GM18870 (cell line): Measurements from ENCODE around the gene NOC2L.
"Not testable (repeated sequence)": the region's sequence is repeated elsewhere in the genome, so short reads cannot be mapped to it uniquely, and the experiment has no call there.

Source experiments
- ATAC-seq: cut with Tn5 transposase; IDR thresholded peaks from one replicate; pipeline ENCODE4 v1.9.1; 2021; ENCODE audit warnings: moderate library complexity; ENCODE audit not compliant: unreplicated experiment

Gene NOC2L

DNA sequence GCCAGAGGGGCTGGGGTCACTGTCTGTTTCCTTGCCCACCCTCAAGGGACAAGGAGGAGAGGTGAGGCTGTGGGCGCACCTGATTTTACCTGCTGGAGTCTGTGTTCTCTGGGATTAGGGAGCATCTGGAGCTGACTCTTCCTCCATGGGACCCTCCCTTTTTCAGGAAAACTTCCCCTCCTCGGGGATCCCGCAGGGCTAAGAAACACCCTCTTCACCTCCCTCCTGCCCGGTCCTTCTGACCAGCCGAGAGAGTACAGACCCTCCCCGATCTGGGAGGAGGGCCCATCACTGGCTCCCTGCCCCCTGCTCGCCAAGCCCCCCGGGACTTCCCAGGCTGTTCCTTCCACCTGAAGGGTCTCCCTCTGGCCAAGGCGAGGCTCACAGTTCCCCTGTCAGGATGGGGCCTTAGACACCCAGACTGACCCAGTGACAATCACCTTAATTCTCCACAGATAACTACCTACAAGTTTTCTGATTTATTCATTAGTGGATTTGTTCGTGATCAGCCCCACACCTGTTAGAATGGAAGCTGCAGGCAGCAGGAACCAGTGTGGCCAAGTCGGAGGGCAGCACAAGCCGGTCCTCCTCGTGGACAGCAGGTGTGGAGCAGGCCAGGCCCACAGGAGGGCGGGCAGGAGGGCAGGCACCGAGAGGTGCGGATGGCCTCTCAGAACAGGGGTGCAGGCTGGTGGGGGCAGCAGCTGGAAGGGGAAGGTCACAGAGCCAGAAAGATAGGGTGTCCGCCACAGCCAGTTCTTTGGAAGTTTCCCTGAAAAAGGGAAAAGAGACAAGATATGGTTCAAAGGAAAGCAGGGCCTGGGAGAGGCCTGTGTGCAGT is 51.2 kb downstream of the NOC2L start:
- no peak for ATAC-seq

DNA sequence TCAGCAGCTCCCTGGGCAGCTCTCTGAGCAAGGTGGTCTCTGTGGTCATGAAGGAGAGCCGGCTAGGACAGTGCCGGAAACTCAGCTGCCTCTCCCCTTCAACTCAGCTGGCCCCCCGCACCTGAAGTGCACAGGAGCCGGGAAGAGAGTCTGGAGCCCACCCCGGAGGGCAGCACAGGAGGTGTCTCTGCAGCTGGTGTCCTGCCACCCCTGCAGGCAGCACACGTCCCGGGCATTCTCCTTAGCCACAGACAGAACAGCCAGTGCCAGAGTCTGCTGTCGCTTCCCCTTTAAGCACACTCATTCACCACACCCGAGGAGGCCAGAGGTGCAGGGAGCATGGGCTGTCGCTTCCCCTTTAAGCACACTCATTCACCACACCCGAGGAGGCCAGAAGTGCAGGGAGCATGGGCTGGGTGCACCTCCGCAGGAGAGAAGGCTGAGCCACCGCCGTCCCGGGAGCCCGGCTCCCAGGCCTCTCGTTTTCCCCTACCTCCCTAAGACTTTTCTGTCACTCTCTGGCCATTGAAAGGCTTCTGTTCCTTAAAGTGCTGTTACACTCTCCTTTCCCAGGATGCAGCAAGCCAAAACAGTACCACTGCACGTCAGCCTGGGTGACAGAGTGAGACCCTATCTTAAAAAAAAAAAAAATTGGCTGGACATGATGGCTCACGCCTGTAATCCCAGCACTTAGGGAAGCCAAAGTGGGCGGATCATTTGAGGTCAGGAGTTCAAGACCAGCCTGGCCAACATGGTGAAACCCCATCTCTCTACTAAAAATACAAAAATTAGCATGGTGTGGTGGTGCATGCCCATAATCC is 52.2 kb downstream of the NOC2L start:
- no peak for ATAC-seq

DNA sequence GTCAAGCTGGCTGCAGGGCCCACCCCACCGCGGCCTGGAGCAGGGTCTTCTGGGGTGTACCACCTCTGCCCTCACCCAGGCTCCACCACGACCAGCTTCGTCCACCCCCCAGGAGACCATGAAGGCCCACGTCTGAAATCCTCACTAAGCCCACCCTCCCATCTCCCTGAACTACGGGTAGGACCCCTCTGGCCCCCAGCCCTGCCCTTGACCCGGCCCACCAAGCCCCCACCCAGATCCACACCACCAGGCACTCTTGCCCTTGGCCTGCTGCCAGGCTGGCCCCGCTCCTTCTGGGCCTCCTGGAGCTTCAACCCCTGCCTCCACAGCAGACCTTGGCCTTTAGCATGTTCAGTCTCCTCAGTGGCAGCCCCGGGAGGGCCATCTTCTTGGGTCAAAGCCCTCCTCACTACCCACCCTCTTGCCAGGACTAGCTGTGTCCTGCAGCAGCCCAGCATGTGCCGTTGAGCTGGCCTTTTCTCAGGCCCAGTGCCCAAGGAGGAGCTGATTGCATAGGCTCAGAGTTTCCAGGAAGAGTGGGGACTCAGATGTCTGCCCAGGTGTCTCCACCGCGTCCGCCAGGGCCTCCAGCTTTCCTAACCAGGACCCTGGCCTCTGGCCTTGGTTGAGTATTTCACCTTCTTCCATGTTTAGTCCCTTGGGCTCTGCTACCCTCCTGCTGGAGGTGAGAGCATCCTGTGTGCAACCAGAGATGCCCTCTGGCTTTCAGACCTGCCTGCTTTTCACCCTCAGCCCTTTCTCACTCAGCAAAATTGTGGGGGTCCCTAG is 53.1 kb downstream of the NOC2L start:
- ATAC-seq, result no peak

DNA sequence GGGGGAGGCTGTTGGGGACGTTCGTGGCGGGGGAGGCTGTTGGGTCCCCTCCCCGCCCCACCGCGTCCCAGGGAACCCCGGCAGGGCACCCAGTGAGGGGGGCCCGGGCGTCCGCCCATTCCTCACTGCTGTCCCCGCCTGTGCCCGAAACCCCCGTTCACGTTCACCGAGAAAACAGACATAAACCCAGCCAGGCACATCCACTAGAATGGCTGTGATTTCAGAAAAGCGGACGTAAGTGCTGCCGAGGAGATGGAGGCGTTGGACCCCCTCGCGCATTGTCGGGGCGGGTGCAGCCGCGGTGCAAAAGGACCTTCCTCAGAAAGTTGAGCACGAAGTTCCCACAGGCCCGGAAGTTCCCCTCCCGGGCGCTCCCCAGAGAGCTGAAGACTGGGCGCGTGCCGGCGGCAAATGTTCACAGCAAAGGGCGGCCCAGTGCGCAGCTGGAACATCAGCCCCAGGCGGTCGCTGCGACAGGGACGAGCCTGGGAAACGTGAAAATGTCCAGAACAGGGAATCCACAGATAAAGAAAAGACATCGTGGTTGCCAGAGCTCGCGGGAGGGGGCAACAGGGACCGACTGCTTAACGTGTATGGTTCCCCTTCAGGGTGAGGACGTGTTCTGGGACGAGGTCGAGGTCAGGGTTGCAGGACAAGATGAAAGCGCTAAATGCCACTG is 53.8 kb downstream of the NOC2L start:
- ATAC-seq, result no peak

DNA sequence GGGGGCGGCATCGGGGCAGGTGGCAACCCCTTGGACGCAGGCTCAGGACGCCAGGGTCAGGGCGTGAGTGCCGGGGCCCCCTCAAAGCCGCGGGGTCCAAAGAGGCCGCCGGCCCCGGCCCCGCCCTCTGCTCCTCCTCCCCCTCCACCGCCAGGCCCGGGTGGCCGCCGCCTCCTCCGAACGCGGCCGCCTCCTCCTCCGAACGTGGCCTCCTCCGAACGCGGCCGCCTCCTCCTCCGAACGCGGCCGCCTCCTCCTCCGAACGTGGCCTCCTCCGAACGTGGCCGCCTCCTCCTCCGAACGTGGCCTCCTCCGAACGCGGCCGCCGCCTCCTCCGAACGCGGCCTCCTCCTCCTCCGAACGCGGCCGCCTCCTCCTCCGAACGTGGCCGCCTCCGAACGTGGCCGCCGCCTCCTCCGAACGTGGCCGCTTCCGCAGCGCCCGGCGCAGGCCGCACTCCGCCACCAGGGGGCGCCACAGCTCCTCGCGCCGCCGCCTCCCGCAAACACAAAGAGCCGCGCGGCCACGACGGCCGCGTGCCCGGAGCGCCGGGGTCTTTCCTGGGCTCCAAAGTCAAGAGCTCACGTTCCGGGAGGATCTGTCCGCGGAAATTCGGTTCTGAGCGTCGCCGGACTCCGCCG is 54.6 kb downstream of the NOC2L start:
- ATAC-seq, result no peak

DNA sequence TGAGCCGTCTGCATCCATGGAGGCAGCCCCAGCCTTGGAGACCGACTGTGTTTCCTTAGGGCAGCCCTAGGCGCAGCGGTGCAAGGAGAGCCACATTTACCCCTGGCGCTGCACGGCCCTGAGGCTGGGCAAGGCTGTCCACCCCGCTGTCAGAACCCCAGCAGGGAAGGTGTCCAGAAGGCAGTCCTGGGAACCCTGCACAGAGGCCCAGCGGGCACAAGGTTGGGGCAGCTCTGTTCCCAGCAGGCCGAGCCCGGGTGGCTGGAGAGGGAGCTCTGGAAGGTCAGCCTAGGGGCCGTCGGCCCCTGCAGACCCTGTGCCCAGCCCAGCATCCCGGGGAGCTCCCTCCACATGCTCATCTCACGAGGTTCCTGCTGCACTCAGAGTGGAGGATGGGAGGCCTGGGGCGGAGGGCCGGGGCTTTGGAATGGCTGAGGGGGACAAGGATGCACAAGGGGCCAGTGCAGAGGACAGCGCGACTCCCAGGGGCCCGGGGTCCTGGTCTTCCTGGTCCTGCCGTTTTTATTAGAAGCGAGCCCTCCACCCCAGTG is 55.3 kb downstream of the NOC2L start:
- ATAC-seq, result no peak

DNA sequence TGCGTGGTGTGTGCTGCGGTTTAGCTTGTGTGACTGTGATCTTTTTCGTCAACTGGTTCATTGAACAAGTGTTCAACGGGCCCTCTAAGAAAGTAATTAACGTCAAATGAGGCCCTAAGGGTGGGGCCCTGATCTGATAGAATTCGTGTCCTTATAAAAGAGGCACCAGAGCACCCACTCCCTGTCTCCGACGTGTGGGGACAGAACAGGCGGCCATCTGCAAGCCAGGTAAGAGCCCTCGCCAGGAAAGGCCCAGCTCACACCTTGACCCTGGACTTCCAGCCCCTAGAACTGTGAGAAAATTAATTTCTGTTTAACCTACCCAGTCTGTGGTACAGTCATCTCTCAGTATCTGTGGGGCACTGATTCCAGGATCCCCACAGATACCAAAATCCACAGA is 55.8 kb downstream of the NOC2L start:
- ATAC-seq, result no peak

DNA sequence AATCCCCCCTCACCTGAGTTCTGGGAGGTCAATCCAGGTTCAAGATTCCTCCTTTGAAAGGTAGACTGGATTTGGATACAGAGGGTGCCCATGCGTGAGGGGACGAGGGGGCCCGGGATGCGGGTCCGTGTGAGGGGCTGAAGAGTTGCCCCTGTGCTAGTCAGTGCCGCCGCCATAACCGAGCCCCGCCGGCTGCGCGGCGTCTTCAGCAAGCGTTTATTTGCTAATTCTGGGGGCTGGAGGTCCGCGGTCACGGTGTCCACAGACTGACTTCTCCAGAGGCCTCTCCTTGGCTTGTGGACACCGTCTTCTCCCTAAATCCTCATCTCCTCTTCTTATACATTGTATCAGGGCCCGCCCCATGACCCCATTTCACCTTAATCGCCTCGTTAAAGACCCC is 56.3 kb downstream of the NOC2L start:
- ATAC-seq, result no peak

DNA sequence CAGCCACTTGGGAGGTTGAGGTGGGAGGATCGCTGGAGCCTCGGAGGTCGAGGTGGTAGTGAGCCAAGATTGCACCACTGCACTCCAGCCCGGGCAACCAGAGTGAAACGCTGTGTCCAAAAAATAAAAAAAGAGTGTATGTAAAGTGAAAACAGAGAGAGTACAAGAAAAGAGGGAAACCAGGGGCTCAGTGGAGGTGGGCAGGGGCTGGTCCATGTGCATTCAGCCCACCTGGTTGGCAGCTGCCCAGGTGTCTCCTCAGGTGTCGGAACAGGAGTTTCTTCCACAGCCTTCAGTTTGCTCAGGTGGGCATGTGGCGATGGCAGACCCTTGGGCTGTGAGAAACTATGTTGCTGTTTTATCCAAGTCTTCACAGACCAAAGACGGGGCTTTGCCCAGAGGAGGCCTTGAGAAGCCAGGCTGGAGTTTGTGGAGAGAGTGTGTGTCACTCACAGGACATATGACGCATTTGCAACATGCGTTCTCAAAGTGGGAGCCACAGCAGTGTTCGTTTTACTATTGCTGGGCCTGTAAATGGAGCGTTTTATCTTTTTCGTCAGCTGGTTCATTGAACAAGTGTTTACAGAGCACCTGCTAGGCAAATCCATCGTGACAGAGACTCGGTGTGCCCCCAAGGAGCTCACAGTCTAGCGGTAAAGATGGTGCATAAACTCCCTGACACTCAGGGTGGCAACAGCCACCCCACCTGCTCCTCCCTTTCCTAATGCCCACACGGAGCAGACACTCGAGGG is 57.8 kb downstream of the NOC2L start:
- ATAC-seq, result no peak

DNA sequence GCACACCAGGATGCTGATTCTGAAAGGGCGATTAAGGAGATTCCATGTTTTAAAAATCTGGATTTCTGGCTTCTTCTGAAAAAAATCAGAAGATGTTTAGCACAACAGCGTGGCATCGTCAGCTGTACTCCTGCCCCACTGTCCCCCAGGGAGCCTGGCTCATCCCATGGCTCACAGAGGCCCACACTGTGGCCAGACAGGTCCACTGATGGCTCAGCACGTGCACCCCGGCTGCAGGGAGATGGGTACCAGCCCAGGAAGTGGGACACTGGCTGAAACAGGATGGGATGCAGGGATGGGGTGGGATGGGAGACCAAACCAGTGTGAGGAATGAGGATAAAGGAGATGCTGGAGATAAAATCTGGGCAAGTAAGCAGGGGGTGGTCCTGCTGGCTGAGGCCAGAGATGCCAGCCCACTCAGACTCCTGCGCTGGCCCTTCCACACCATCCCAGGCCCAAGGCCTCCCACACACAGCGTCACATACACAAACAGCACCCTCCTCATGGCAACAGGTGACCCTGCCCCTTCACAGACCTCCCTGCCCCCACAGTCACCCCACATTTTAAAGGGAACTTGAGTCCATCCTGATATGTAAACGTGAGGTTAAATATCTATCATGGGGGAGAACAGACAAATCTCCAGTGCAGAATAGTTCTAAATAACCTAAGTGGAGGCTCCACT is 59.3 kb downstream of the NOC2L start:
- no peak for ATAC-seq

DNA sequence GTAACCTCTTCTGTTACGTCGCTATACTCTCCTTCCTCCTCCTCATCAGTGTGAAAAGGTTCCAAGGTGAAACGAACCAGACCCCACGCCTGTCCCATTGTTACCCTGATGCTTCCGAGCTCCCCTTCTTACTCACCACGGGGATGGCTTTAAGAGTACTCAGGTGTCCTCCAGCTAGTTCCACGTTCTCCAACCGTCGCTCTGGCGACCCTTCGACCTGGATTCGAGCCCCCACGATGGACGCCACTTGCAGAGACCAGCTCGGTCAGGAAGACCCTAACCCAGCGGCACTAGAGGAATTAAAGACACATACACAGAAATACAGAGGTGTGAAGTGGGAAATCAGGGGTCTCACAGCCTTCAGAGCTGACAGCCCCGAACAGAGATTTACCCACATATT is 61.1 kb downstream of the NOC2L start:
- ATAC-seq, result not testable (repeated sequence)

DNA sequence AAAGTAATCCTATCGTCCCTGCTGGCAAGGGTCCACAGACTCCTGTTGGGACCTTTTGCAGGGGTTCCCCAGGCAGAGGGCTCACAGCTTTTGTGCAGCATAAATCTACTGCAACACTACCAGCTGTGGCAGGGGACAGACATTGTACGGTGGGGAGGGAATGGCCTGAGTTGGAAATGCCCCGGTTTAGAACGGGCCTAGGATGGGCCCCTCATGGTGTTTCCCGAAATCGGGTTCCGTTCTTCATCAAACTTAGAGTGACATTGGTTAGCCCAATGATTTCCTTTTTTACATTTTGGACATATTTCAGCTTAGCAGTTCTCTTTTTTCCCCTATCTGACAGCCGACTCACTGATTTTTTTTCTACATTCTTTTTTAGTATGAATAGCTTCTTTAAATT is 61.8 kb downstream of the NOC2L start:
- no peak for ATAC-seq
